Glutamatergic neuron (in vitro differentiated cells): Measurements from ENCODE around the gene UGT1A6. TPM values are rescaled to one million over a fixed set of nuclear protein-coding genes. Genes with fewer than 3 reads are reported as not detected.

Source experiments
- DNase-seq: peaks from one replicate; pipeline ENCODE4 v3.0.0; 2022
- H3K27ac Mint-ChIP-seq: one replicate; pipeline ENCODE4 v1.8.0; 2020; ENCODE audit warnings: mild to moderate bottlenecking, mixed read lengths, inconsistent platforms; ENCODE audit not compliant: unreplicated experiment
- H3K27me3 Mint-ChIP-seq: one replicate; pipeline ENCODE4 v1.8.0; 2020; ENCODE audit warnings: mild to moderate bottlenecking, moderate library complexity, mixed read lengths, inconsistent platforms; ENCODE audit not compliant: unreplicated experiment
- H3K36me3 Mint-ChIP-seq: one replicate; pipeline ENCODE4 v1.8.0; 2020; ENCODE audit warnings: mild to moderate bottlenecking, mixed read lengths, inconsistent platforms; ENCODE audit not compliant: unreplicated experiment
- H3K4me1 Mint-ChIP-seq: one replicate; pipeline ENCODE4 v1.8.0; 2020; ENCODE audit warnings: mild to moderate bottlenecking, low read depth, mixed read lengths, inconsistent platforms; ENCODE audit not compliant: unreplicated experiment
- H3K4me3 Mint-ChIP-seq: one replicate; pipeline ENCODE4 v1.8.0; 2020; ENCODE audit warnings: mild to moderate bottlenecking, mixed read lengths, inconsistent platforms; ENCODE audit not compliant: unreplicated experiment
- H3K9me3 Mint-ChIP-seq: one replicate; pipeline ENCODE4 v1.8.0; 2020; ENCODE audit warnings: mild to moderate bottlenecking, moderate library complexity, mixed read lengths, inconsistent platforms; ENCODE audit not compliant: unreplicated experiment
- total RNA-seq: library from RNA; stranded (reverse); fragmentation: NEBNext Ultra II Directional; extraction: Animal tissue kit (Norgen Biotek cat#: 25700); gene quantifications from one replicate; pipeline ENCODE4 v1.2.1, GENCODE V29; 2021; ENCODE audit not compliant: unreplicated experiment
- TF ChIP-seq, protein P1 (sequence below): fragments of 200-600 bp; sonication (generic); IDR thresholded peaks from one replicate; pipeline ENCODE4 v1.5.0; 2021; ENCODE audit not compliant: partially characterized antibody, unreplicated experiment

The UGT1A6 gene
- total RNA-seq, 1 donor from 2014 or later = not detected

DNA sequence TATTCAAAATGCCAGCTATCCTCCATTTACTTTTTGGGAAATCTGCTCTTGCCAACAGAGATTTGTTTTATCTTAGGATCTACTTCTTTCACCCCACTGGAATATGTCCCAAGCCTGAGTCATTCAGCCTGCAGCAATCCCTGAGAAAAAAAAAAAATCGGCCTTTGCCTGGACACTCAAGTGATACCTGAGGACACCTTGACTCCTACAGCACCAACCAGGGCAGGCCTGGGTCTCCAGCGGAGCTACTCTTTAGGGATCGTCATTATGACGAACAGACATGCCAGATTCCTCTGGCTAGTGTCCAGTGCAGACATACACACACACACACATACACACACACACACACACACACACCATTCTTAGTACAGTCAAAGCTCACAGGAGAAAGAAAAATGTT lies 2.2 kb upstream of the UGT1A6 start:
- Mint-ChIP-seq H3K27me3 (no peaks in the 10 kb centered on the region), H3K27ac (no peak overlapping the region), H3K36me3 (no peaks in the 10 kb centered on the region), H3K9me3 (peaks cover 4% of the 10 kb centered on the region), H3K4me3 (no peak overlapping the region), H3K4me1 (no peaks in the 10 kb centered on the region)
- TF ChIP-seq, protein P1, sequence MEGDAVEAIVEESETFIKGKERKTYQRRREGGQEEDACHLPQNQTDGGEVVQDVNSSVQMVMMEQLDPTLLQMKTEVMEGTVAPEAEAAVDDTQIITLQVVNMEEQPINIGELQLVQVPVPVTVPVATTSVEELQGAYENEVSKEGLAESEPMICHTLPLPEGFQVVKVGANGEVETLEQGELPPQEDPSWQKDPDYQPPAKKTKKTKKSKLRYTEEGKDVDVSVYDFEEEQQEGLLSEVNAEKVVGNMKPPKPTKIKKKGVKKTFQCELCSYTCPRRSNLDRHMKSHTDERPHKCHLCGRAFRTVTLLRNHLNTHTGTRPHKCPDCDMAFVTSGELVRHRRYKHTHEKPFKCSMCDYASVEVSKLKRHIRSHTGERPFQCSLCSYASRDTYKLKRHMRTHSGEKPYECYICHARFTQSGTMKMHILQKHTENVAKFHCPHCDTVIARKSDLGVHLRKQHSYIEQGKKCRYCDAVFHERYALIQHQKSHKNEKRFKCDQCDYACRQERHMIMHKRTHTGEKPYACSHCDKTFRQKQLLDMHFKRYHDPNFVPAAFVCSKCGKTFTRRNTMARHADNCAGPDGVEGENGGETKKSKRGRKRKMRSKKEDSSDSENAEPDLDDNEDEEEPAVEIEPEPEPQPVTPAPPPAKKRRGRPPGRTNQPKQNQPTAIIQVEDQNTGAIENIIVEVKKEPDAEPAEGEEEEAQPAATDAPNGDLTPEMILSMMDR = no peak
- no peak for DNase-seq

DNA sequence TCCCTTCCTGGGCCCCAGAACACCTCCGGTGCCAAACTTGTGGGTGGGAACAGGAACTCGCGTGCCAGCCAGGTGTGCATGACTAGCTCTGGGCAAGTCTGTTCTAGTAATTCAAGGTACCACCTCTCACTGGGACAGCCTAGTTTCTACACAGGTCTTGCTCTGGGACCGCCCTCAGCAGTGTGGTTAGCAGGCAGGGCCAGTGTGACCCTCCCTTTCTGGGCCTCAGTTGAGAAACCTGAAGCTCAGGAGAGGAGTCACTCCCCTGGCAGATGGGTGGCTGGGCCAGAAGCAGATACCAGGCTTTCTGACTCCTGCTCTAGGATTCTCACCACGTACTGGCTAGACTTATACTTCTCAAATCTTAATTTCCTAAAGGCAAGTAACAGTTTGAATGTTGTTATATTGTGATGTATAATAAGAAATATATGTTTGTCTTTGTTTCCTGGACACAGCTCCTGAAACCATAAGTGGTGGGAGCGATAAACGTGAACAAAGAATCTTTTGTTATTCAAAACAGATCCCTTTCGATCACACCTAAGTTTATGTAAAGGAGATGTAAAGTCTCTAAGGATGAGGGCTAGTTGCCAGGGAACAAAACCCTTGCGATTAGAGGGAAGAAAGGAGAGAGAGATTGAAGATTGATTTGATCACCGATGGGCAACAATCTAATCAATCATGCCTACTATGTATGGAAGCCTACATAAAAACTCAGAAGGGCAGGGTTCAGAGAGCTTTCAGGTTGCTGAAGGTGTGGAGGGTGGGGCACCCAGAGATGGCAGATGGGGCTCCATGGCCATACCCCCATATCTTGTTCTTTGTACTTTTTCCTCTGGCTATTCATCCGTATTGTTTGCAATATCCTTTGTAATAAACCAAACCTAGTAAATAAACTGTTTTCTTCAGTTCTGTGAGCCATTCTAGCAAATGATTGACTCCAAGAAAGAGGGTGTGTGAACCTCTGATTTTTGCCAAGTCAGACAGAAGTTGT lies 952 bp upstream of the UGT1A6 start:
- Mint-ChIP-seq H3K27me3 (no peaks in the 10 kb centered on the region), H3K4me1 (no peaks in the 10 kb centered on the region), H3K4me3 (no peak overlapping the region), H3K36me3 (no peaks in the 10 kb centered on the region), H3K9me3 (peaks cover 4% of the 10 kb centered on the region), H3K27ac (no peak overlapping the region)
- TF ChIP-seq, protein P1 = no peak
- DNase-seq = no peak

DNA sequence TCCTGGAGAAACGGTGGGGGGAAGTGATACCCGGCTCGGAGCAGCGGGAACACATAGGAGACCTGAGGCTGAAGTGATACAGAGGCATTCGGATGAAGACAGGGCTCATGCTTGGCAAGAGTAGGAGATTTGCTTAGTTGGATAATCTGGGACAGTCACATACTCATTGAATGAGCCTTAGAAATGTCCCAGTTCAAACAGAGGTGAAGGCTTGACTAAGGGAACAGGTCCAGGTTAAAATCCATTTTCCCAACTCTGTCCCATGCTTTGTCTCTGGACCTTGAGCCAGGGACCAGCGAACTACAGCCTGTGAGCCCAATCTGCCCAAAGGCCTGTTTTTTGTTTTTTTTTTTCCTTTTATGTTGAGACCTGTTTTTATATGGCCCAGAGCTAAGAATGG lies 1.3 kb downstream of the UGT1A6 start:
- Mint-ChIP-seq H3K4me3 (no peak overlapping the region), H3K4me1 (no peaks in the 10 kb centered on the region), H3K27ac (no peak overlapping the region), H3K27me3 (no peaks in the 10 kb centered on the region), H3K36me3 (no peaks in the 10 kb centered on the region), H3K9me3 (peaks cover 1% of the 10 kb centered on the region)
- TF ChIP-seq, protein P1 = no peak
- DNase-seq = no peak

DNA sequence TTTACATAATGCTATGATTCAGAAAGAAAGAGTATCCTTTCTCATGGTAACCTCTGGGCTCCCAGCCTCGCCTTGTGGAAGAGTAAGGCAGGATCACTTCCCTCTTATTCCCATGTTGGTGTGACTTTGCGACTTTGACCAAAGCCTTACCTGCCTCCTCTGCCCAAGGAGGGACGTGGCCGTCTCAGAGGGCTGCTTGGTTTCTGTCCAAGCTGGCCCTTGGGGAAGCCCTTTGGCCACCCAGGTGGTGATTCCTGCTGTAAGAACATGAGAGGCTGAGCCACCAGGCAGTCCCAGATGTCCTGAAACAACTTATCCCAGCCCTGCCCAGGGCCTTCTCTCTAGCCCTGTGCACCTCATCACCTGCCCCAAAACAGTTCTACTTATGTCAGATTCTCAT lies 6.0 kb downstream of the UGT1A6 start:
- H3K4me1 Mint-ChIP-seq = no peaks in the 10 kb centered on the region
- H3K9me3 Mint-ChIP-seq = no peaks in the 10 kb centered on the region
- no peak overlapping the region for H3K27ac Mint-ChIP-seq
- H3K27me3 Mint-ChIP-seq = no peaks in the 10 kb centered on the region
- TF ChIP-seq, protein P1 = no peak
- H3K4me3 Mint-ChIP-seq = no peak overlapping the region
- no peak for DNase-seq
- no peaks in the 10 kb centered on the region for H3K36me3 Mint-ChIP-seq

DNA sequence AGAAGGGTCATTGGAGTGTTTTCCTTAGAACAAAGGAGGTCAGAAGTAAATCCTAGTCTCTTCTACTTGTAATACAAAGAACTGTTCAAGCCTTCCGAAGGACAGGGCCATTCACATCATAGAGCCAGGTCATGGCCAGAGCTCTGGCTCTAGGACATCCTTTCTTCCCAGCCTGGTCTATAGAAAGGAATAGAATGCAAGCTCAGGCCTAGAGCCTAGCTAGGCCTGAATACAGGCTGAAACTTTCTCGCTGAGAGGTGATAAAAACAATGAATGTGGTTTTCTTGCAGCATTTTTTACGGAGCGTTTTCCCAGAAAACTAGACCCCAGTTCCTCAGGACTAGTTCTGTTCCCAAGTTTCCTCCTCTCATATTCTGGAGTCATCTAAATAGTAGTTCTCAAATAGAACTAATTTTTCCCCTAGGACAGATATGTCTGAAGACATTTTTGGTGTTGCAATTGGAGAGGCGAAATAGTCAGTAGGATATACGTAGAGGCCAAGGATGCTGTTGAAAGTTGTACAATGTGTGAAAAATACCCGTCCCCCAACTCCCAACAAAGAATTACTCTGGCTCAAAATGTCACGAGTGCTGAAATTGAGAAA lies 6.8 kb downstream of the UGT1A6 start:
- Mint-ChIP-seq H3K36me3 (no peaks in the 10 kb centered on the region), H3K4me1 (no peaks in the 10 kb centered on the region), H3K27me3 (no peaks in the 10 kb centered on the region), H3K4me3 (no peak overlapping the region), H3K27ac (no peak overlapping the region), H3K9me3 (no peaks in the 10 kb centered on the region)
- DNase-seq = no peak
- TF ChIP-seq, protein P1 = no peak
